AML-193 (cell line): ENCODE data around the gene MRO.
"Not testable (repeated sequence)": the region's sequence is repeated elsewhere in the genome, so short reads cannot be mapped to it uniquely, and the experiment has no call there.

ENCODE experiments used
- DNase-seq, 2 experiments: peaks; one replicate each; lab custom pipeline; 2025; lab: John Stamatoyannopoulos, UW

MRO gene

DNA sequence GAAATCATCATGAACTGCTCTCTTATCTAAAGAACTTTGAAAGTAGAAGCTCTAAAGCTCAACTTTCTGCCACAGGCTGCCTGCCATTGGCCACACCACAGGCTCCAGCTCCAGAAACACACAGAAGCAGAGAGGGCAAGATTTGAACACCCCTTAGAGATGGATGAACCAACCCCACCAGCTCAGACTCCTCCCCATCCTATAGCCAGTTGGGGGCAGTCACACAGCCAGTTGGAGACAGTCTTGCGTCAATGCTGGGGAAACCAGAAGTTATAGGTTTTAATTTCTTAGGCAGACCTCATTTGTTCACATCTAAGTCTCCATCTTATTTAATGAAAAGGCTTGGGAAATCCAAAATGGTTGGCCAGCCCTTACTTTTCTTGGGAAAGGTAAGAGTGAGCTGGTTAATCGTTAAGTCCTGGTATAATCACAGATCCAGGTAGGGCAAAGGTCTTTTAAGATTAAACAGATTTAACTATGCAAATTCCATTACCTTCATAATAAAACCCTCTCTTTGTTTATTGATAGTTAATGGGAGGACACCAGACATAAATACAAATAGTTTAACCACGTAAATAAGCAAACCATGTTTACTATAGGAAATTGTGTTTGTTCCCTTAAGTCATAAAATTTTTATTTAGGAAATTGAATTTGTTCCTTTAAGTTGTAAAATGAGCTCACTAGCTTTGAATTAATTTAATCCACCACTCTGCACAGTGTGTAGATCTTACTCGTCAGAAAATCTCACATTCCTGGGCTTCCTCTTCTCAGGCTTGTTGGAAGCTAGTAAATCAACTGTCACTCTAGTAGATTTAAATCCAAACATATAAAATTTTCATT is 28.0 kb downstream of the MRO start:
- no peak for DNase-seq

DNA sequence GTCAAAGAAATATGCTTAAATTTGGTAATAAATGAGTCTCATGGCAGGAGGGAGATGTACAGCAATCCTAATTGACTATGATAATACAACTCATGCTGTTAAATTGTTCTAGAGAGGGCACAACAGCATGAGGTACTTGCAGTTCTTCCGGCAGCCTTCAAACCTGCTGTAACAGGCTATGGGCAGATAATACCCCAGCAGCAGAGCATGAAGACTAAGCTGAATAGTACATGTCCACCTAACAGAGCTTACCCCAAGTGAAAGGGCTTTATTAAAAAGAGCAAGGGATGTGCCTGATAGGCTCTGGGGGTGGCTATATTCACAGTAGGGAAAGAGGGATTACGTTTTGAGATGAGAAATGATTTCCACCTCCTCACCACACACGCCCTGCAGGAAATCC is 28.9 kb downstream of the MRO start:
- no peak for DNase-seq

DNA sequence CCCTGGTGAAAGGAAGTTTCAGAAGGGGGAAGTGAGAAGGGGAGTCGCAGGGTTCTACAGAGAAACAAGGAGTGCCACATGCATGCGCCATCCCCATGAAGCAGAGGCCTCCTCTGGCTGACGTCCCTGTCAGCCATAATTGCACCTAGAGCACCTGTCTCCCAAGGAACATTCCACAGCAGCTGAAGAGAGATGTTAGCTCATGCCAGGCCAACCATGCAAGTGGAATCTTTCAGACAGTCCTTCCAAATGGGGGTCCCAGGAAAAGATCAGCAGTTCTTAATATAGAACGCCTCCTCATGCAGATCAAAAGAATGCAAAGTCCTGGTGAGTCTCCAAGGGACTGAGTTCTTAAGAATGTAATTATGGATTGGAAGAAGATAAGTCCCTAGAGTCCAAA is 29.6 kb downstream of the MRO start:
- DNase-seq, result no peak

DNA sequence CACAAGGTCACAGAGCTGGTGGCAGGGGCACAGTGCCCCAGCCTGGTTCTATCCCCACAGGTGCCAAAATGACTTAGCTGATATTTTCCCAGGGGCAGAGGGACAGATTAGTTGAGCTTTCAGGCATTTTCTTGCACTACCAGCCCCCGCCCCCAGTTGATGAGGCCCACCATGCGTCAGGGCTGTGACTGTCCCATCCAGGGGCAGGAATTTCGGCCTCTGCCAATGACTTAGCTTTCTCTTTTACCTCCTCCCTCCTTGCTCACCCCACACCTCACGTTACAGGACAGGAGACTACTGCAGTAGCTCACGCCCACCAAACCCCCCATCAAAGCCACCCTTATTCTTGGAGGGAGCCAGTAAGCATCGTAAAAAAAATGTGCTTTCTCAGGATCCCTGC is 31.5 kb downstream of the MRO start:
- no peak for DNase-seq

DNA sequence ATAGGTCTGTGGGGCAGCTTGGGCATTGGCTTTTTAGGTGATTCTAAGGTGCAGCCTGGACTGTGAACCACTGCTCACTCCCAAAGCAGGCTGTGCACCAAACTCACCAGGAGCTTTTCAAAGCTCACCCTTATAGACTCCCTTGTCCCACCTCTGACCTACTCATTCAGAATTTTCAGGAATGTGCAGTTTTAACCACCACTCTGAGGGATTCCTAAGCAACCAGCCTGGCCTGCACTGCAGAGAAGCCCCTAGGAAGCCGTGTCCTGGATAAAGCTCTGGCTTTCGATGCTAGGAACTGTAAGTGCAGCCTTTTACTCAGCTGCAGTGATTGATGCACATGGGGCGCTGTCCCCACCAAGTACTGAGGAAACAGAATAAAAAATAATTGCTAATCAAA is 33.0 kb downstream of the MRO start:
- DNase-seq, result no peak

DNA sequence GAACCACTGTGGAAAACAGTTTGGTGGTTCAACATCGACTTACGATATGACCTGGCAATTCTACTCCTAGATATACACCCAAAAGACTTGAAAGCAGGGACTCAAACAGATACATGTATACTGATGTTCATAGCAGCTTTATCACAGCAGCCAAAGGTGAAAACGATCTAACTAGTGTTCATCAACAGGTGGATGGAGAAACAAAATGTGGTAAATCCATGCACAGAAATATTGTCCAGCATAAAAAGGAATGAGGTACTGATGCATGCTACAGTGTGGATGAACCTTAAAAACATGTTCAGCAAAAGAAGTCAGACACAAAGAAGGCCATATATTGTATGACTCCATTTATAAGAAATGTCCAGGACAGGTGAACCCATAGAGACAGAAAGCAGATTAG is 36.3 kb downstream of the MRO start:
- no peak for DNase-seq

DNA sequence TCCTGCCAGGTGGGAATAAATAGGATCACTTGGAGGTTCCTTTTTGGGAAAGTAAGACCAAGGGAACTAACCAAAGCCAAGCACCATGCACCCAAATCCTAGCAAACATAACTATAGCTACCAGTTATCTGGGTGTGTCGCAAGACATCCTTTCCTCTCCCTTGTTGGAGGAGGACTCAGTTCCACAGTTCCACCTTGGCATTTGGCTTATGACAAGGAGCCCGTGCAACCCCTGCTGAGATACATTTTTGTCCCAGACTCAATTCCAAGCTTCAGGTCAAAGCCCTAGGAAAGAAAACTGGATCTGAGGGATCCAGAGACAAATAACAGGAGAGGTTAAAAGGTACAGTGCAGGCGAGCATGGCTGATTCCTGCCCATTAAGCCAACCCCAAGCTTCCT is 40.8 kb downstream of the MRO start:
- not testable (repeated sequence) for DNase-seq

DNA sequence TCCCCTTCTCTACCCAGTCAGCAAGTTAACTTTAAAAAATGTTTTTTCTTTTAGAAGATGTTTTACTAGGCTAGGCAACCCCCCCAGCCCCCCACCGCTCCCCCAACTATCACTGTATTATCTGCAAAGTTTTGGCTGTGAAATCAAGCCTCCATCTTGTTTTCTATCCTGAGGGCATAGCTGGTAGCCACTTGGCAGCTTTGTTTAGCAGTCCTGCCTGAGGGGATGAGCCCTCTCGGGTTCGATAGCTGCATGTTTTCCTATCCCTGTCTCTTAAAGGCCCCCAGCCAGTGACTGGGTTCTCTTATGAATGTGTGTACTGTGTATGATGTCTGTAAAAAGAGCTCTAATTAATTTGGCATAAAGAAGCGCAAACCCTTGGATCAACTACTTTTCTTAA is 43.4 kb downstream of the MRO start:
- no peak for DNase-seq

DNA sequence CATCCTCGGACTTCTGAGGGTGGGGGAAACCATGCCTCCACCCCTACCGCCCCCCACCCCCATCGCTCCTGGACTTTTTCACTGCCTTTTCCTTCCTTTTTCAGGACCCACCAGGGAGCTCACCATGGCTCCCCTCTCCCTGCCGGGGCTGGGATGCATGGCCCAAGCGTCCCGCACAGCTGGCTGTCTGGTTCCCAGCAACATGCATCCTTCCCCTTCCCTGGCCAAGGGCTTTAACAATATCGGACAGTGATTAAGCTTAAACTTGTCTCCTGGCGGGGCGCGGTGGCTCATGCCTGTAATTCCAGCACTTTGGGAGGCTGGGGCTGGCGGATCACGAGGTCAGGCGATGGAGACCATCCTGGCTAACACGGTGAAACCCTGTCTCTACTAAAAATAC is 44.1 kb downstream of the MRO start:
- DNase-seq, result no peak

DNA sequence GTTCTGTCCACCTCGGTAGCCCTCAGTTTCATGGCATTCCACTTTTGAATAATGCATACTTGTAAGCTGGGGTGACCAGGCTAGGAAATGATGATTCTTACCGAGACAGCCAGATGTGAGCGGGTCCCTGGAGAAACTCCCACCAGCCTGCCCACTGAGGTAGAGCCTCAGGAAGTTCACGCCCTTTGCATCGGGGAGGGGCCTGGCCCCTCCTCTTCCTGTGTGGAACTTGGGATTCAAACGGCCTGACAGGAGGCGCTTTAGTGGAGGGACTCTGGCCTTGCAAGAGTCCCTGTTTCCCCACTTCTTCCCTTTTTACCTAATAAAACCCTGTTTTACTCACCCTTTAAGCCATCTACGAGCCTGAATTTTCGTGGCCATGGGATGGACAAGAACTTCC is 44.6 kb downstream of the MRO start:
- DNase-seq, result no peak

DNA sequence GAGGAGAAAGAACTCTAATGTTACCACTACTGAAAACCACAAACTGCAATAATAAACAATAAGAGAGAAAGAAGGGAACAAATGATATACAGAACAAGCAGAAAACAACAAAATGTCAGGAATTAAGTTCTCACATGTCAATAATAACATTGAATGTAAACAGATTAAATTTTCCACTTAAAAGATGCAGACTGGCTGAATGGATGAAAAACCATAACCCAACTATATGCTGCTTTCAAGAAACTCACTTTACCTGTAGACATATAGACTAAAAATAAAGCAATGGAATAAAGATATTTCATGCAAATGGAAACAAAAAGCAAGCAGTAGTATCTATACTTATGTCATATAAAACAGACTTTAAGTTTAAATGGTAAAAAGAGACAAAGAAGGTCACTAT is 50.4 kb downstream of the MRO start:
- DNase-seq, result no peak

DNA sequence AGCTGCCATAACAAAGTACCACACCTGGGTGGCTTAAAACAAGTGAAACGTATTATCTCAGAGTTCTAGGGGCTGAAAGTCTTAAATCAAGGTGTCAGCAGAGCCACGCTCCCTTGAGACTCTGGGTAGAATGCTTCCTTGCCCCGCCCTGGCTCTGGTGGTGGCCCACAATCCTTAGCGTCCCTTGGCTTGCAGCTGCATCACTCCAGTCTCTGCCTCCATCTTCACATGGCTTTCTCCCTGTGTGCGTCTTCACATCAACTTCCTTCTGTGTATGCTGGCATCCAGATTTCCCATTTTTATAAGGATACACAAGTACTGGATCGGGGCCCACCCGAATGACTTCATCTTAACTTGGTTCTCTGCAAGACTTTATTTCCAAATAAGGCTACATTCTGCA is 62.5 kb downstream of the MRO start:
- no peak for DNase-seq

DNA sequence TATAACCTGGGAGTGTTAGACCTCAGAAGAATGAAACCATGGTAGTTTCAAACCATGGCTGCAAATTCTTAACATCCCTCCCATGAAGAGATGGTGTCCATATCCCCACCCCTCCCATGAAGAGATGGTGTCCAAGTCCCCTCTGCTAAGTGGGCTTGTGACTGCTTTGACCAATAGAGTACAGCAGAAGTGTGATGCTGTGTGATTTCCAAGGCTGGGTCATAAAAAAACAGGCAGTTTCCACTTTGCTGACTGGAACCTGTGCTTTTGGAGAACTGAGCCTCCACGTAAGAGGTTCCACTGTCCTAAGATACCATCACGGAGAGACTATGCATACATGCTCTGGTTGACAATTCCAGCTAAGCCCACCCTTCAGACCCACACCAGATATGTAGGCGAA is 65.5 kb downstream of the MRO start:
- no peak for DNase-seq

DNA sequence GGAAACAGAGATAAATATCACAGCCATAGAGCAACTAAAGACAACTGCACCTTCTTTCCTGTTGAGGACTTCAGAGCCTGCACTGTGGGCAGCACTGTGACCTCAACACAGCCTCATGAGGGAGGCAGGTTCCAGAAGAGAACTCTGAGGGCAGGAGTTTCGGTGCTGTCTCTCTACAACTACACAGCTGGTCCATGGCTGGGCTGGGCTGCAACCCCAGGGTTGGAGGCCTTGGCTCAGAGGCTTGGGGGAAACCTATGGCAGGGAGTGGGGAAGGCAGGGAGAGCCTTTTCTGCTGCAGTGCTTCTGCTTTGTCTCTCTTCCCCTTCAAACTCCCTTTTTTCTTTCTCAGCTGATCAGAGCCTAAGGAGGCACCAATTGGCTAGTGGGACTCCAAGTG is 66.5 kb downstream of the MRO start:
- DNase-seq, result no peak

DNA sequence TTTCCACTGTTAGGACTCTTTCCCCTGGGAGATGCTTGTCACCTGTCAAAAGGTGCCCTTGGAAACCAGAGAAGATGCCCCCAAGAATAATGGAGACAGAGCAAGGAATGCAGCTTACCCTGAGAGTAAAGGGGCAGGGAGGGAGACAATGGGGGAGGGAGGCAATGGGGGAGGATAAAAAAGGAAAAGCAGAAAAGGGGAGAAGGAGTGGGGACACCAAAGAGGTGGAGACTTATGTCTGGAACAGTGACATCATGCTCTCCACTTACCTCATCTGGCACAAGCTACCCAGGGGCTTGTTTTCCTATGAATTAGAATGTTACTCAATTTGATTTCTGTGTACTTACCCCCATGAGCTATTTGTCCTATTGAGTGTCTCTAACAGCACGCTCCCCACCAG is 67.9 kb downstream of the MRO start:
- no peak for DNase-seq

DNA sequence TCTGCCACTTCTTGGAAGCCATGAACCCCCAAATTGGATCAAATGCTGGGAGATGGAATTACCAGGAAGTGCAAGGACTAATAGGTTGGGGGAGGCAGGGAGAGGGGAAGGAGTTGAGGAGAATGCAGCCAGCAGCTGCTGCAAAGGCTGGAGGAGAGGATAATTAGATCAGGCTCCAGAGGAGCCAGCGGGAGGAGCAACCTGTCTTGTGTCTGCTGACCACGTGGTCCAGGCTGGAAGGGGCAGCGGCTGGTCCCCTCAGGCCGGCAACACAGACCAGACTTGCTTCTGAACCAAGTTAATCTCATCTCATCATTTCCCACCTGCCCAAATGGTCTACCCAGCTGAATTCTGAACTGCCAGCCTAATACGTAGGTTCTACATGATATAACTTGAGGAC is 68.3 kb downstream of the MRO start:
- DNase-seq, result no peak

DNA sequence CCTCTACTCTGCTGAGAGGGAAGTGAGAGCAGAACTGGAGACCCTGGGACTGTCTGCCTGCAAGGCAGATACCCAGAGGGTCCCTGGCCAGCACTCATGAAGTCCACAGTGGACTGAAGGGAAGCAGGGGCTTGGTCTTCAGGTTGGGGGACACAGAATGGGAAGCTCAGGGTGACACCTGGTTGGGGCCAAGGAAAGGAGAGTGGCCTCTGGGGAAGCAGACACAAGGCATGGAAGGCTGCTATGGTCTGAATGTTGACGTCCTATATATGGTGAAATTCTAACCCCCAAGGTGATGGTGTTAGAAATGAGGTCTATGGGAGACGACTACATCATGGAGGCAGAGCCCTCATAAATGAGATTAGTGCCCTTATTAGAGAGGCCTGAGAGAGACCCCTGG is 69.3 kb downstream of the MRO start:
- no peak for DNase-seq

DNA sequence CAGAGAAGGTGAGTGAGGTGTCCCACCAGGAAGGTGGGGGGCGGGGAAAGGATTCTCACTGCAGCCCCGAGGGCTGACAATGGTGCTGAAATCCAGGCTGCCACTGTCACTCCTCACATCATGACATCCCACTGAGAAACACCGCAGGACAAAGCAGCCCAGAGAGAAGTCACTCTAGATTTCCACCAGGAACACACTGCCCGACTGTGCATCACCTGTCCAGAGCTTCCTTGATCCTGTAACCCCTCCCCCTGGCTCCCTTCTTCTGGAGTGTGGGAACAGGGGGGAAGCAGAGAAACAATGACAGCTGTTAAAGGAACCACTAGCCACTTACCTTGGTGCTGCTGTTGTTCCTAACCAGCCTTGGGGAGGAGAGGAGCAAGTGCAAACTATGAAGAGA is 69.9 kb downstream of the MRO start:
- no peak for DNase-seq

DNA sequence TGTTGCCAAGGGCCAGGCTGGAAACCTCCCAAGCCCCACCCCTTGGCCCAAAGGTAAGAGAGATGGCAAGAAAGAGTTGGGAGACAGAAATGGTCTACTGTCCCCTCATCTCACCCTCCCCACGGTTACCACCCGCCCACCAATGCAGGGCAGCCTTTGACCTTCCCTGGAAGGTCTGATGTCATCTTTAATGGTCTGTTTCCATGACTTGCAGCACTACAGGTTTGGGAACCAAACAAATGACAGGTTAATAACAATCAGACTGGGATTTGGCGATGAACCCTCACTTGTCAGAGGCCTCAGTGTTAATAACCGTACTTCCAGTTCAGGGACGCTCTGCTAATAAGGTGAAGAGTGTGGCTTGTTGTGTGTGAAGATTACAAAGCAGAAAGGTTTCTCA is 70.4 kb downstream of the MRO start:
- no peak for DNase-seq

DNA sequence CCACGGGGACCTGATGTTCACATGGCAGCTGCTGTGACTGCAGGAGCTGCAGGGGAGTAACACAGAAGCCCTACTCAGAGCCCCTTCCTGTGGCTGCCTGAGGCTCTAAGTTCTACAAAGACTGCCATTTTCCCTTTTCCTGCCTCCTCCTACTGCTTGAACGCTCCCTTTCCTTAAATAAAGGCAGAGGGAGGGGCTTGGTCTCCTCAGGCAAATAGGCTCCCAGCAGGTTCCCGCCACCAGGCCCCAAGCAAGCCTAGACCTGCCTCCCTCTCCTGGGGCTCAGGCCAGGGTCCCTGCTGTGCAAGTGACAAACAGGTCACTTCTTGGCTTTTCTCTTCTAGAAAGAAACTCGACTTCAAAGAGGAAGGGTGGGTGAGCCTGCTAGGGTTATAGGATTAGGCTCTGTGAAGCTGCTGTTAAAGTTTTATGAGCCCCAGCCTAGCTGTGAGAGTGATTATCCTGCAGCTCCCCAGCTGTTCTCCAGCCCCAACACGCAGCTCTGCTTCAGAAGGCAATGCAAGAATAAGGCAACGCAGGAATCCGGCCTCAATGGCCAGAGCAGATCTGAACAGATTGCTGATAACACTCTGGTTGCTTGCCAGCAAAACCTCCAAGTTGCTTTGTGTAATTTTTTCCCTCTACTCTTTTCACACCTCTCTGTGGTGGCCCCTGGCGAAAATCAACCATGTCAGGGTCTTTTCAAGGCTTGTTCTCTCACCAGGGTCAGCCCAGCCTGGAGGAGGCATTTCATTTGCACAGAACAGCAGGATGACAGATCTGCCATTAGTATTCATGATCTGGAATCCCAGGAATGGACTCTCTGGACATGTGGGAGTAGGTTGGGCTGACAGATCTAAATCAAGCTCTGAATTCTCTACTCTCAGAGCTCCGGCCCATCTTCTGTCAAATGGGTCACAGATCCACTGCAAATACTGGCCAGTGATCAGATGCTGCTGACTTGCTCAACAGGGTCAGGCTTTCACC is 71.3 kb downstream of the MRO start:
- no peak for DNase-seq

DNA sequence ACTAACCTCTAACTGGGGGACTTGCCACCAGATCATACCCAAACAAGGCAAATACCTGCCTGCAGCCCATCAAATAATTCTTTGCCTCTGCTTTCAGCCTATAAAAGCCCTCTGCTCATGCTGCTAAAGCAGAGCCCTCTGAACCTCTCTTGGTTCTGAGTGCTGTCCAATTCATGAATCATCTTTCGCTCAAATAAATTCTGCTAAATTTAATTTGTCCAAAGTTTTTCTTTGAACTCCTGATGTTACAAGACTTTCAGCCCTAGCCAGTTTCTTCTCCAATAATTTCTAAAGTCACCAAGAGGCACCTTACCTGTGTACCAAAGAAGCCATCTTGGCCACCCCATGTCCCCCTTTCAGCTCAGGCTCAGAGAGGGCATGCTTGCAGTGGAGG is 72.0 kb downstream of the MRO start:
- no peak for DNase-seq

DNA sequence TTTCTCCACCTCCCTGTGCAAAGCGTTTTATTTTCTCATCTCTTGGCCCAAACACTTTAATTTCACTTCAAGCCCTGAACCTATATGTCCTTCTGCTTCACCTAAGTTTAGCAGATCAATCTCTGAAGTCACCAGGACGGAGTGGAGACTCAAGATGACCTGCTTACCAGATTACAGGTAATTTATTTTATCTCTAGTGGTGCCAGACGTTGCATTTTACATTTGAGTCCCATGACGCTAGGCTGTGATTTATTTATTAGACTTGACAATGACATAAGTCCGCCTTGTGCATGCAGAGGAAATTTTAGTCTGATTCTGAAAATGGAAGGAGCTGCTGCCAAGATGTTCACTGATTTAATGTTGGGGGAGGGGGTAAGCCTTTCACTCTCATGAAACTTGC is 73.9 kb downstream of the MRO start:
- DNase-seq, result no peak
